NCI-H187 treated with DMSO at 0.1 percent for 48 hours (cell line): ENCODE data around the gene SLC30A1.
"Not testable (repeated sequence)": the region's sequence is repeated elsewhere in the genome, so short reads cannot be mapped to it uniquely, and the experiment has no call there.

ENCODE experiments used
- DNase-seq: peaks from one replicate; lab custom pipeline; 2025; lab: John Stamatoyannopoulos, UW

Gene SLC30A1

GRCh38 chr1:211548321-211549091, 30.5 kb downstream of the SLC30A1 start:
- no peak for DNase-seq

GRCh38 chr1:211547710-211548109, 31.3 kb downstream of the SLC30A1 start:
- no peak for DNase-seq

GRCh38 chr1:211546543-211546942, 32.4 kb downstream of the SLC30A1 start:
- DNase-seq, result no peak

DNA sequence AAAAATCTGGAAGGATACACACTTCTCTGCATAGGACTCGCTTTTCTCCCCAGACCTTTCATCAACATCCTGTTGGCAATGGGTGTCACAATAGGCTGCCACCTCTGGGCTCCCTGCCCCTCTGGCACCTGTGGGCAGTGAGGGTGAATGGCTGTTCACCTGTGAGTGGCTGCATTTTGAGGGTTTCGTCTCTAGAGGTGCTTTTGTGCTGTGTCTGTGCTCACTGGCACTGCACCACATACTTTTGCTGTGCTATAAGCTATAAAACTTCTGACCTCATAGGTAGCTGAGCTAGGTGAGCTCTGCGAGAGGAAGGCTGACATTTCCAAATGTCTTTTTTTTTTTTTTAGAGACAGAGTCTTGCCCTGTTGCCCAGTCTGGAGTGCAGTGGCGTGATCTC, 35.9 kb downstream of the SLC30A1 start:
- DNase-seq, result no peak

DNA sequence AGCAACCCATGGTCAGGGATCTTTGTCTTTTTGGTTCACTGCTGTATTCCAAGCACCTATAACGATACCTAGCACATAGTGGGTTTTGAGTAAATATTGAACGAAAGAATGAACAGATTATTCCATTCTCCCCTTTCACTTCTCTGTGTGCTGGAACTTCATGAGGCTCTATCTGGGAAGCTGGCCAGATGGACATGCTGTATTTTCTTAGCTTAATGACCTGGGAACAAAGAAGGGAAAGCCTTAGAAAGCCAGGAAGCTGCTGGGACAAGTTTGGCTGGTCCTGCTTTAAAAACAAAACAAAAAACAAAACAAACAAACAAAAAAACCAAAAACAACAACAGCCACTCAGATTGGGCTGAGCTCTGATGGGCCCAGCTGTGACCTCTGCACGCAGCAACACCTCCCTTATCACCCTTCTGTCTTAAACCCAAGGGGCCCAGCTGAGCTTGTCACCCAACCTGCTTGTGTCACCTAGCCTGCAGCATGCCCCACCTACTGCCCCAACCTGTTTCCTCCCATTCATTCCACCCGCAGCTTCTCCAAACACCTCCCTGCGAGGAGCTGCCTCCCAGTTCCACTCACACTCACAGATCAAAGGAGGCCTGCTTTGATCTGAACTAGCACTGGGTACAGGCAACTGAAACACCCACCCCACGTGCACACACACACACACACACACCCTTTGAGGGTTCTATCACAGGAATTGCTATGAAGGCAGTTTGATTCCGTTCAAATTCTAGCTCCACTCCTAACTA, 37.1 kb downstream of the SLC30A1 start:
- no peak for DNase-seq

DNA sequence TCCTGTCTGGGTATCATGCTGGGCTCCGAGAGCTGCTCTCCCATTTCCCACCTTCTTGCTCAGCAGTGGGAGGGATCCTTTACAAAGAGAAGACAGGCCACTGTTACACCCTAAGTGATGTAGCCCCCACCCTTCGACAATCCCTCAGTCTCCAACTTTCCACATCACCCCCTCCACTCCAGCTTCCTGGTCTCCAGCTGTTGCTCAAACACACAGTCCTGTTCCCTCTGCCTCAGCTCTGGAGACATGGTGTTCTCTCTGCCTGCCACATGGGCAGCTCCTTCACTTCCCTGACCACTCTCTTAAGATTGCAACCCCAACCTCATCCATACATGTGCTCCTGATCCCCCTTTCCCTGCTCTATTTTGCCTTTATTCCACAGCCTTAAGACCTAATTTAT, 37.7 kb downstream of the SLC30A1 start:
- DNase-seq, result no peak

DNA sequence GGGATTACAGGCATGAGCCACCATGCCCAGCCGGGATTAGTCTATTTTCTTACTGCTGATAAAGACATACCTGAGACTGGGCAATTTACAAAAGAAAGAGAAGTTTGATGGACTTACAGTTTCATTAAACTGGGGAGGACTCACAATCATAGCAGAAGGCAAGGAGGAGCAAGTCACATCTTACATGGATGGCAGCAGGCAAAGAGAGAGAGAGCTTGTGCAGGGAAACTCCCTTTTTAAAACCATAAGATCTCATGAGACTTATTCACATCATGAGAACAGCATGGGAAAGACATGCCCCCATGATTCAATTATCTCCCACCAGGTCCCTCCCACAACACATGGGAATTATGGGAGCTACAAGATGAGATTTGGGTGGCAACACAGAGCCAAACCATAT, 38.1 kb downstream of the SLC30A1 start:
- not testable (repeated sequence) for DNase-seq

DNA sequence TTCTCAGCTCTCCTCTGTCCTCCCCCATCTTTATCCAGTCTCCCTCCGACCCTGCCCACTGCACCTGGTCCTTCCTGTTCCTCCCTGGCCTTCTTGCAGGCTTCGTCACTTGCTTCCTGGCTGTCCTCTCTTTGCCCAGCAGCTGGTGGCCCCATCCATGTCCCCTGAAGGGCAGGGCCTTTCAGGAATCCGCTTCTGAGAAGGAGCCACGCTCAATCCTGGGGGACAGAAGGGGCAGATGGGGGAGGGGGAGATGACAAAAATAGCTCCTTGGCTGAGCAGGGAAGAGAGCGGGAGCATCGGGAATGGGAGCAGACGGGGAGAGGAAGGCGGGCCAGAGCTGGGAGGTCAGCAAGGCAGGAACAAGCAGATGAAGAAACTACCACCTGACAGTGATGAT, 40.7 kb downstream of the SLC30A1 start:
- no peak for DNase-seq

DNA sequence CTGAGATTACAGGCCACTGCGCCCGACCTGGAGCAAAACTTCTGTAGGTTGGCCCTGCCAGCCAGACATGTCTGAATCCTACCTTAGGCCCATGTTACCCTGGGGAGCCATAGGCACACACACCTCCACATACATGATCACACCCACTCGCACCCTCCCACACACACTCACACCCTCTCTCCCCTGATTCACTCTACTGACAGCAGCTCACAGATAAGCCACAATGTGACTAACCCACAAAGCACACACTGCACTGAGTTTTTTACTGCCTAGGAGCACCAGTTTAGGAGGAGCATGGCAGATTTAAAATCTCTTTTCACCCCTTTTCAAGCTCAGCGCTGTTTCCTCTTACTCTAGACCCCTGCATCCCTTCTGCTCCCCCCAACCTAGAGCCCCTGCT, 41.7 kb downstream of the SLC30A1 start:
- DNase-seq, result no peak

GRCh38 chr1:211536606-211537005, 42.4 kb downstream of the SLC30A1 start:
- no peak for DNase-seq

DNA sequence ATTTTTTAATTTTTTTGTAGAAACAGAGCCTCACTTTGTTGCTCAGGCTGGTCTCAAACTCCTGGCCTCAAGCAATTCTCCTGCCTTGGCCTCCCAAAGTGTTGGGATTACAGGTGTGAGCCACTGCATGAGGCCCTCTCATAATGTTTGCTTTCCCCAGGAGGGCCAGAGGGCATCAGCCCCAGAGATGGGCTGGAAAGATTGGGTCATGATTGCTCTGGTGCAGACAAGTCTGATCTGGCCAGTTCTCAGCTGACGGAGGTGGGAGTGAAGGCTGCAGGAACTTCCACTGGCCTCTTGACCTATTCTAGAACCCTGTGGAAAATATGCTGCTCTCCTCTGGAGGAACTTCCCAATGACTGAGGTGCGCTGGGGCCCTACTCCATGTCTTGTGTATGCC, 43.6 kb downstream of the SLC30A1 start:
- DNase-seq, result no peak

GRCh38 chr1:211534545-211535291, 44.2 kb downstream of the SLC30A1 start:
- DNase-seq, result no peak

- no peak for DNase-seq
Measured at GRCh38 chr1:211532088-211532444, 46.9 kb downstream of the SLC30A1 start.

- DNase-seq, result no peak
Measured at GRCh38 chr1:211531194-211532087, 47.5 kb downstream of the SLC30A1 start.

DNA sequence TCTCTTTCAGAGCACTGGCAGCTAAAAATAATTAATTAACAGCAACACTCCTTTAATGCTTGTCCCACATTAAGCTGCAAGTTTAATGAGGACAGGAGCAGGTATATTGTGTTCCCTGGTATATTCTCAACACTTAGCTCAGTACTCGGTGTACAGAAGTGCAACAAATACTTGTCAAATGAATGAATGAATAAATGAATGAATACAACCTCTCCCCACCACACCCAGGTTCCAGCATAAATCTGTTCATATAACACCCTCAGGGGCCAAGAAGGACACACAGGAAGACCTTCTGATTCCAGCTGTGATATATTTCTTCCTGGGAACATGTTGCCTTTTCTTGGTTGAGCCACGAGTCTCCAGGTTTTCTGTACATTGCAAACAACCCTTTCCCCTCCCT, 48.9 kb downstream of the SLC30A1 start:
- DNase-seq, result no peak

- DNase-seq, result no peak
Measured at GRCh38 chr1:211529453-211529852, 49.5 kb downstream of the SLC30A1 start.

DNA sequence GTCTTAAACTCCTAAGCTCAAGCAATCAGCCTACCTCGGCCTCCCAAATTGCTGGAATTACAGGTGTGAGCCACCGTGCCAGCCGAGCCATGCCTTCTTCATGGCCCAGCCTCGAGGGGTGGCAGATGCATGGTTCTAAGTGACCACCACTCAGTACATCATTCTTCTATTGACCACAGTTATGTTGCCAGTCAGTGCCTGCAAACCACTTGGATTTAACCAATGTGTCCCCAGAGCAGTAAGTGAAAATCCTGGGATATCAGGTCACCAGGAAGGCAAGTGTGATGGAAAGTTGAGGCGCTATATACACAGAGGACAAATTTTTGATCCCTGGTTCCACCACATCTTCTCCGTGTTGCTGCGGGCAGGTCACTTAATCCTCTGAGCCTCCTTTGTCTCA, 50.0 kb downstream of the SLC30A1 start:
- DNase-seq, result no peak

DNA sequence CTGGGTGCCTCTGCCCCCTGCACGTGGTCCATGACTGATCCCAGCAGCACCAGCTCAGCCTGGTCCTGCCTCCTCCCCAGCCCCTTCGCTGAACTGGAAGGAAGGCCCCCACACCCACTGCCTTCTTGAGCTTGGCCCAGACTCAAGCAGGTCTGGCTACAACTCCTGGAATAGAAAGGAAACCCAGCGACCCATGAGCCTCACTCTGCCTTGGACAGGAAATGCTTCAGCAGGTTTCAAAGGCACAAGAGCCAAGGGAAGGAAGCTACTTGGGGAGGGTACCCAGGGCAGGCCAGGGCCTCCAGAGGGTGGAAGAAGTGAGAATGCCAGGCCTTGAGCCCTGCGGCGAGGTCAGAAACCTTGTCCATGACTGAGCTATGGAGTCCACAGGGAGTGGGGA, 51.1 kb downstream of the SLC30A1 start:
- DNase-seq, result no peak

DNA sequence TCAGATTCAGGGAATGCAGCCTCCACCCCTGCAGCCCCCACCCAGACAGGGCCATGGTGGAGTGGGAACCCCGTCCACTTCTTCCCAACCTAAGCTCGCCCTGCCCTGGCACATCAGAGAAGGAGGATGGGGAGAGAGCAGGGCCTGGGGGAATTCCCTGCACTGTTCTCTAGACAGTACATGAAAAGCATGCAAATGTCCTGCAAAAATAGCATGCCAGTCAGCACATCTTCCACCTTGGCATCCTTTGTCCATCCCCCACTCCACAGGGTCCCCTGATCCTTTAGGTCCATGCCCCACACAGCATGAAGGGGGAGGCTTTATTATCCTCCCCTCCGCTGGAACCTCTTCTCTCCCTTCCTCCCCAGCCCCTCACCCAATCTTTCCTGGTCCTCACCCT, 52.0 kb downstream of the SLC30A1 start:
- DNase-seq, result no peak

GRCh38 chr1:211526101-211526500, 52.9 kb downstream of the SLC30A1 start:
- DNase-seq, result no peak

DNA sequence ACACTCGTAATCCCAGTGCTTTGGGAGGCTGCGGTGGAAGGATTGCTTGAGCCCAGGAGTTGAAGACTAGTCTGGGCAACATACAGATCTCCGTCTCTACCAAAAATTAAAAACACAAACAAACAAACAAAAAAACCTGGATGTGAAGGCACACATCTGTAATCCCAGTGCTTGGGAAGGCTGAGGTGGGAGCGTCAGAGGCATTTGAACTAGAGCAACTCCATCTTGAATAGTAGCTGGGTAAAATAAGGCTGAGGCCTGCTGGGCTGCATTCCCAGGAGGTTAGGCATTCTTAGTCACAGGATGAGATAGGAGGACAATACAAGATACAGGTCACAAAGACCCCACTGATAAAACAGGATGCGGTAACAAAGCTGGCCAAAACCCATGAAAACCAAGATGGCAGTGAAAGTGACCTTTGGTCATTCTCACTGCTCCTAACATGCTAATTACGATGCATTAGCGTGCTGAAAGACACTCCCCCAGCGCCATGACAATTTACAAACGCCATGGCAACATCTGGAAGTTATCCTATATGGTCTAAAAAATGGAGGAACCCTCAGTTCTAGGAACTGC, 53.8 kb downstream of the SLC30A1 start:
- no peak for DNase-seq

DNA sequence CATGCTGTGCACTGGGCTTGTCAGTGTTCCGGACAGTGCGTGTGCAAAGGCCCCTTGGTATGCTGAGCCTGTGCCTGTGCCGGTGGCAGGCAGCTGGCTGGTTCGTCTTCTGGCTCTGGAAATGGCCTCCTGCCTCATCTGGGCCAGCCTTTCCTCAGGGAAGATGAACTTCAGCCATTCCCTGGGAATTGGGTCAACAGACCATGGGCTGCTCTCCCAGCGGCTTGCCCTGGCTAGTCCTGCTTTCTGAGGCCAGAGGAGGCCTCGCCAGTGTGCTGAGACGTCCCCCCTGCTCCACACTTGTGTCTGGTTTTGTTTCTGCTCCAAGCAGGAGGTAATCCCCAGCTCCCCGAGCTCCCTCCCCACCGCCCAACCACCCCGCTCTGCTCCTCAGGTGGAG, 54.4 kb downstream of the SLC30A1 start:
- DNase-seq, result no peak
